HG03095 (cell line): ENCODE data around the gene ZNF189.

Experiments used
- ATAC-seq: cut with Tn5 transposase; IDR thresholded peaks from one replicate; pipeline ENCODE4 v1.9.1; 2021; ENCODE audit warnings: moderate library complexity; ENCODE audit not compliant: unreplicated experiment

Gene ZNF189

DNA sequence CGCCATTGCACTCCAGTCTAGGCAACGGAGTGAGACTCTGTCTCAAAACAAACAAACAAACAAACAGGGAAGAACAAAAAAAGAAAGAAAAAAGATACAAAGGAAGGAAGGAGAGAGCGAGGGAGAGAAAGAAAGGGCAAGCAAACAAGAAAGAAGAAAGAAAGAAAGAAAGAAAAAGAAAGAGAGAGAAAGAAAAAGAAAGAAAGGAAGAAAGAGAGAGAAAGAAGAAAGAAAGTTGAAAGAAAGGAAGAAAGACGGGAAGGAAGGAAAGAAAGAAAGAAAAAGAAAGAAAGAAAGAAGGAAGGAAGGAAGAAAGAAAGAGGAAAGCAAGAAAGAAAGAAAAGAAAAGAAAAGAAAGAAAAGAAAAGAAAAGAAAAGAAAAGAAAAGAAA is 50.0 kb downstream of the ZNF189 start:
- no peak for ATAC-seq

DNA sequence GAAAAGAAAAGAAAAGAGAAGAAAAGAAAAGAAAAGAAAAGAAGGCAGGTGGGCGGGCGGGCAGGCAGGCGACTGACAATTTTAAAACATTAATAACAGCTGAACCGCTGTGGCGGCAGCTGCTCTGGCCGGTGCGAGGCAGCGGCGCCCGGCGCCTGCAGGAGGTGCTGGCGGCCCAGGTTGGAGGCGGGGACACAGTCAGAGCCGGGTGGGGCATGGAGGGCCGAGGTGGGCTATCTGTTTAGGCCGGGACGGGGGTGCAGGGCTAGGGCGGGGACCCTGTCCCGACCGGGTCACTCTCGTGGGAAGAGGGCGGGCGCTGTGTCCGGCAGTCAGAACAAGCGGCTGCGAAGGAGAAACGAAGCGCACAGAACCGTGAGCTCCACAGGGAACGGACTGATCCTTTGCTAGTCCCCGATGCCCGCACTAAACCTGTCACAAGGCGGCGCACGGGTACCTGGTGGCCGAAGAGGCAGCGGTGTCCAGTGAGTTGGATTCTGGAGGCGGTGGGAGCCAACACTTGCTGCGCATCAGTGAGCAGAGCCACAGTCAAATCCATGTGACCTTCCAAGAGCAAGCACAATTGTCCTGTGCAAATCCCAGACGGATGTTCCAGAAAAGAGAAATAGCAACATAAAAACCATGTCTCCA is 50.5 kb downstream of the ZNF189 start:
- ATAC-seq: peak; percentile 98

DNA sequence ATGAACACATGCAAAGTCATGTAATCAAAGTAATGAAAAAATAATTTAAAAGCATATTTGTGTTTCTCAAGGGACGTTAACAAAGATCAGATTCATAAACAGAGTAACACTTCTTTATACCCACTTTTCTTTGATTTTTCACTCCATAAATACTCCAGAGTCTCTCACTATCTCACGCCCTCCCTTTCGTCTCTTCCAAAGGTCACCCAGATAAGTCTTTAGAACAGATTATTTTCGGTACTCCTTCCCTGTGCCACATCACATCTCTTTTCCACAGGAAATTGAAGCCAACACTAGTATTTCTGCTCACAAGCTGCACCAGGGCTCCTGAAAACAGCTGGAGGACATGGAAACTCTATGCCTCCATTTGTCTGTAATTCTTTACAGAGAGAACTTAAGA is 52.3 kb downstream of the ZNF189 start:
- ATAC-seq: no peak

DNA sequence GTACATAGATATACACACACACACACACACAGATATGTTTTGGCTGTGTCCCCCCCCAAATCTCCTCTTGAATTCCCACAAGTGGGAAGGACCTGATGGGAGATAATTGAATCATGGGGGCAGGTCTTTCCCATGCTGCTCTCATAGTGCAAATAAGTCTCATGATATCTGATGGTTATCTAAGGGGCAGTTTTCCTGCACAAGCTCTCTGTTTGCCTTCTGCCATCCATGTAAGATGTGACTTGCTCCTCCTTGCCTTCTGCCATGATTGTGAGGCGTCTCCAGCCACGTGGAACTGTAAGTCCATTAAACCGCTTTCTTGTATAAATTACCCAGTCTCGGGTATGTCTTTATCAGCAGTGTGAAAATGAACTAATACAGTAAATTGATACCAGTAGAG is 52.8 kb downstream of the ZNF189 start:
- no peak for ATAC-seq

DNA sequence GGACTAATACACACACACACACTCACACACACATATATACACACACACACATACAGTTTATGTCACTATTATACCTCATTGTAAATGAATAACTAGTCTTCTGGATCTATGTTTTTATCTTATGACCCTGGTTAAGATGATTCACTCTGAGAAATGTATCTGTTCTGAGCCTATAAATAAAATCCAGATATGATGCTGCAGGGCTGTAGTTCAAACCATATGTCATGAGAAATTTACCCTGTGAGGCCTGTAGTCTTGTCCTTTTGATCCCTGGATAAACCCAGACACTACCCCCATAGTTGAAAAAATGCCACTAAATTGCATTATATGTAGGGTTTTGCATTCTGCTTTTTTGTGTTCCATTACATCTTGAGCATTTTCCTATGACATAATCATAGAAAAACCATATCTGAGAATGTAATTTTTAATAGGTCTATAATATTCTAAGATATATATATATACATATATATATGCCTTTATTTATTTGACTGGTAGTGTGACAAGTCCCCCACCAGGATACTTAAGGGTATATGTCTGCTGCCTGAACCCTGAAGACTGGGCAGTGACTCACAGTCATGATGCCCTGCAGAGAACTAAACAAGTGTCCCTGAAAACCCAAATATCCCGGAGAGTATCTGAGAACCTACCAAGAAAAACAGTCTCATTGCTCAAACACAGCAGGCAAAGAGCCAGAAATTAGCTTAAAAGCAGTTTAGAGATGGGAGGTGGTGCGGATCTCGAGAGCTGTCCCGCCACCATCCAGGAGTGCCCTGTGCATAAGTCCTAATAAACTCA is 55.3 kb downstream of the ZNF189 start:
- ATAC-seq: no peak

DNA sequence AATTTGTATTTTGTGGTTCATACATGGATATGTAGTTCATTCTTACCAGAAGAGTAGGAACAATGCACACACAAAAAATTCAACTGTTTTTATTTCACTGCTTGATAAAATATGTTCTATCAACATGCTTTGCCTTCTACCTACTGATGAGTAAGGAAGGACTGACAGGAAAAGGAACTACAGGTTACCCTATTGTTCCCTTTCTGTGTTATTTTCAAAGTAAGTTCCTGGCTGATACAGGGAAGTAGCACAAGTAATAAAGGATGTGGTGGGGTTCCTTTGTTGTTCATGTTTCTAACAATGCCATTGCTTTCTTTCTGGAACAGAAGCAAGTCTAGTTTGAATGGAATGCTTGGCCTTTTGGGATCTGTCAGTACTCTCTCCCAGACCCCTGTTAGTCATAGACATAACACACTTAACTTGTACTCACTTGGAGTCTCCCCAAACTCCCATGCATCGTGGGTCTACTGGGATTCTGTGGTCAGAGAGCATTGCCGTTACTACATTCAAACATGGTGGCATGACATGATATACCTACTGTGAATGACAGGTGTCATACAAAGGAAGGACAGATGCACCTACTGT is 57.1 kb downstream of the ZNF189 start:
- no peak for ATAC-seq

DNA sequence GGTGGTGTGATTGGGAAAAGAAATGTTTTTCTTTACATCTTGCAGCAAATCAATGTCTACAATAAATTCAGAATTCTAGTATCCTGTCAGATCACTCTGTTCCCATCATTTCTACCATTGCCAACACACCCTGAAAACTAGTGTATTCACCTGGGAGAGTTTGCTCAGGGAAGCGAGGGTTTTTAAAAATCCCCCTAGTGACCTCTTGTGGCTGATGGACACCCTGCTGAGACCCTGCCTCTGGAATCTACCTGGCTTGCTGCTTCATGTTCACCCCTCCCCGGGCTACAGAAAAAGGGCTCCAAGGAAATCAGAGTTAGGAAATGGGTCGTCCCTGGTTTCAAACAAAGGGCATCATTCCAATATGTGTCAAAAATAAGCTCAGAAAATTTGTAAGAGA is 58.4 kb downstream of the ZNF189 start:
- ATAC-seq: no peak

DNA sequence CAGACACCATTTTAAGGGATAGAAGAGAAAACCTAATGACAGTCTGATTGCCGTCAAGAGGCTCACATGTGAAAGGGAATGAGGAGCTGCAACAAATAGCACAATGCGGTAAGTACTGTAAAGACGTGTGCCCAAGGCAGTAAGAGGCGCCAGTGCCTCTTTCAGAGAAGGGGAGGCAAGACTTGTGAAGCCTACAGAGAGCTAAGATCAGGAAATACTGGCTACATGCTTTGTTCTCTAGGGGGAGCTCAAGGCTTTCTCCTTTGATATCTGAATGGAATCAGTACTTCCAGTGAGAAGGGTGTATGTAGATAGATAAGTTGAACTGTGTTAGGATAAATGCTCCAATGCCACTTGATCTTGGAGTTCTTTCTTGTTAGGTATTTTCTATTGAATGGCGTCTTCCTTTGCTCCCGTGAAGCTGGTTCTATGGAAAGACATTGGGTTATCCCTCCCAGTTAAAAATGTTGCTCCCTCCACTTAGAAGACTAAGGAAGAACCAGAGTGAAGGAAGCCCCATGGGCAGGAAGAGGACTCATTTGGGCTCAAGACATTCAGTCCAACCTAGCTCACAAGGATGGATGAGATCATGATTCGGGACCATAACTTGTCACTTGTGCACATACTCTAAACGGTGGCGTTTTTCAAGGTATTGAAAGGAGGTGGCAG is 60.4 kb downstream of the ZNF189 start:
- peak; percentile 89 for ATAC-seq
